ENCODE data around the gene C11orf52. TPM values are rescaled to one million over a fixed set of nuclear protein-coding genes. Genes with fewer than 3 reads are reported as not detected.

C11orf52 gene
- not detected in 2 replicates for total RNA-seq

GRCh38 chr11:111918390-111919256, at the start of gene C11orf52:
TSS of gene C11orf52 (plus strand) at chr11:111918913. CDS start at chr11:111918973, 60 bp downstream.

GRCh38 chr11:111870886-111871692, 47.6 kb upstream of the C11orf52 start, which contains the start of gene ALG9:
TSS of gene ALG9 (minus strand) at chr11:111871581. CDS start at chr11:111871482, 99 bp downstream.

GRCh38 chr11:111878849-111879636, 39.7 kb upstream of the C11orf52 start, which contains the start of the genes CFAP68 and FDXACB1:
TSS of gene CFAP68 (plus strand) at chr11:111879541. CDS start at chr11:111879561, 20 bp downstream.
TSS of gene FDXACB1 (minus strand) at chr11:111879165. CDS start at chr11:111879132, 33 bp downstream.

GRCh38 chr11:111911563-111912401, 6.9 kb upstream of the C11orf52 start, which contains the start of gene CRYAB:
TSS of gene CRYAB (minus strand) at chr11:111911770. CDS start at chr11:111911724, 46 bp downstream.

GRCh38 chr11:111912535-111912934, 6.2 kb upstream of the C11orf52 start, which contains the start of gene HSPB2:
TSS of gene HSPB2 (plus strand) at chr11:111912734. CDS start at chr11:111912830, 96 bp downstream.

Other genes with a start within 250 kb of the C11orf52 start
- 29.7 and 40.3 TPM in 2 replicates for gene PPP2R1B, start 152.5 kb upstream of the C11orf52 start, total RNA-seq
- gene ALG9, start 47.3 kb upstream of the C11orf52 start, total RNA-seq = 32.8 and 40.4 TPM in 2 replicates
- gene FDXACB1, start 39.7 kb upstream of the C11orf52 start, total RNA-seq = 2.6 and 2.7 TPM in 2 replicates
- gene CFAP68, start 39.4 kb upstream of the C11orf52 start, total RNA-seq = 8.1 and 8.6 TPM in 2 replicates
- 3.0 and 6.0 TPM in 2 replicates for gene CRYAB, start 7.1 kb upstream of the C11orf52 start, total RNA-seq
- under 0.01 and 0.14 TPM in 2 replicates for gene HSPB2, start 6.2 kb upstream of the C11orf52 start, total RNA-seq
- 13.7 and 16.3 TPM in 2 replicates for gene DIXDC1, start 18.4 kb downstream of the C11orf52 start, total RNA-seq
- gene DLAT, start 106.5 kb downstream of the C11orf52 start, total RNA-seq = 37.4 and 43.2 TPM in 2 replicates
- gene PIH1D2, start 155.1 kb downstream of the C11orf52 start, total RNA-seq = 0.69 and 1.2 TPM in 2 replicates
- gene NKAPD1, start 155.4 kb downstream of the C11orf52 start, total RNA-seq = 21.1 and 22.6 TPM in 2 replicates
- gene TIMM8B, start 167.8 kb downstream of the C11orf52 start, total RNA-seq = 16.6 and 30.9 TPM in 2 replicates
- gene SDHD, start 168.0 kb downstream of the C11orf52 start, total RNA-seq = 107 and 111 TPM in 2 replicates
- 0.37 TPM in 1 of 2 replicates, not detected in the other for gene IL18, start 245.2 kb downstream of the C11orf52 start, total RNA-seq
- gene TEX12, start 248.5 kb downstream of the C11orf52 start, total RNA-seq = 0.30 and 0.46 TPM in 2 replicates